Stomach smooth muscle (tissue), 2 donors: ENCODE results near the gene SMOC2.

ENCODE experiments used
- H3K27ac ChIP-seq: one replicate; pipeline ENCODE4 v1.7.0; 2013; ENCODE audit warnings: mild to moderate bottlenecking, low read length, inconsistent platforms
- H3K27me3 ChIP-seq, 2 donors: one replicate each; pipeline ENCODE4 v1.7.0; 2013; ENCODE audit warnings: low read length in 2 of 2; ENCODE audit not compliant: insufficient read depth in 2 of 2, control insufficient read depth in 1 of 2
- H3K36me3 ChIP-seq, 2 donors: one replicate each; pipeline ENCODE4 v1.7.0; 2013; ENCODE audit warnings: low read length in 2 of 2; ENCODE audit not compliant: control insufficient read depth in 2 of 2, insufficient read depth in 2 of 2
- H3K4me1 ChIP-seq: one replicate; pipeline ENCODE4 v1.7.0; 2013; ENCODE audit warnings: low read length; ENCODE audit not compliant: control insufficient read depth, insufficient read depth
- H3K4me3 ChIP-seq, 2 donors: one replicate each; pipeline ENCODE4 v1.7.0; 2013; ENCODE audit warnings: low read length in 2 of 2
- H3K9ac ChIP-seq, 2 donors: one replicate each; pipeline ENCODE4 v1.7.0; 2013; ENCODE audit warnings: low read length in 2 of 2, mild to moderate bottlenecking in 1 of 2
- H3K9me3 ChIP-seq, 2 donors: one replicate each; pipeline ENCODE4 v1.7.0; 2013; ENCODE audit warnings: low read length in 2 of 2; ENCODE audit not compliant: control insufficient read depth in 2 of 2
- donor health status: healthy.
- donor health status: Pancreatic carcinoma.

Gene SMOC2

GRCh38 chr6:168717491-168717890 is 276.5 kb downstream of the SMOC2 start:
- Histone ChIP-seq H3K36me3 (no peaks in the 10 kb centered on the region), H3K27me3 (no peaks in the 10 kb centered on the region), H3K27ac (no peak overlapping the region), H3K4me1 (no peaks in the 10 kb centered on the region), H3K9me3 (no peaks in the 10 kb centered on the region), H3K4me3 (no peak overlapping the region), H3K9ac (no peak overlapping the region)
